Stimulated activated CD4-positive, alpha-beta T cell treated with anti-CD3 and anti-CD28 coated beads, Interleukin-2, amount 100 ng/mL, for 24 hours (primary cell): ENCODE results near the gene AKT2.
"Not testable (repeated sequence)": the region's sequence is repeated elsewhere in the genome, so short reads cannot be mapped to it uniquely, and the experiment has no call there.

Experiments used
- DNase-seq, 2 donors: peaks; one replicate each; pipeline ENCODE4 v3.0.0-alpha.2; 2020

Gene AKT2

DNA sequence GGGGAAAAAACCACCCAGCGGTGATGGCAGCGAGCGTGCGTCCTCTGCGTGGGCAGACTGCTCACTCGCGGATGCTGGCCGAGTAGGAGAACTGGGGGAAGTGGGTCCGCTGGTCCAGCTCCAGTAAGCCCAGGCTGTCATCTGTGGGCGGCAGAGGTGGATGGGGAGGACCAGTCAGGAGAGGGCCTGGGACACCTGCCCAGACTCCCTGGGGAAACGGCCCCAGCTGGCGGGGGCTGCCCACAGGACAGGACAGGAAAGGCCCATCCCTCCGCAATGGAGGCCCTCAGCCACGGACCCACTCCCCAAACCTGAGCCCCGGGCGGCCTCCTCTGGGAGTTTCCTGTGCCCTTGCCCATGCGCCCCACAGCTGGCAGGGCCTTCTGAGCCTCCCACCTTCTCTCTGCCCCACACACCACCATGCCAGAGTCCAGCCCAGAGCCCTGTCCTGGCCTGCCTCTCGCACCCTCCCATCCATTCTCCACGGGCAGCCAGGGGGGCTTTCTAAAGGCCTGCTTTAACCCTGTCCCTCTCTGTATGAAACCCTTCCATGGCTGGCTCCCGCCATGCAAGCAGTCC is 51.2 kb downstream of the AKT2 start:
- no peak for DNase-seq

DNA sequence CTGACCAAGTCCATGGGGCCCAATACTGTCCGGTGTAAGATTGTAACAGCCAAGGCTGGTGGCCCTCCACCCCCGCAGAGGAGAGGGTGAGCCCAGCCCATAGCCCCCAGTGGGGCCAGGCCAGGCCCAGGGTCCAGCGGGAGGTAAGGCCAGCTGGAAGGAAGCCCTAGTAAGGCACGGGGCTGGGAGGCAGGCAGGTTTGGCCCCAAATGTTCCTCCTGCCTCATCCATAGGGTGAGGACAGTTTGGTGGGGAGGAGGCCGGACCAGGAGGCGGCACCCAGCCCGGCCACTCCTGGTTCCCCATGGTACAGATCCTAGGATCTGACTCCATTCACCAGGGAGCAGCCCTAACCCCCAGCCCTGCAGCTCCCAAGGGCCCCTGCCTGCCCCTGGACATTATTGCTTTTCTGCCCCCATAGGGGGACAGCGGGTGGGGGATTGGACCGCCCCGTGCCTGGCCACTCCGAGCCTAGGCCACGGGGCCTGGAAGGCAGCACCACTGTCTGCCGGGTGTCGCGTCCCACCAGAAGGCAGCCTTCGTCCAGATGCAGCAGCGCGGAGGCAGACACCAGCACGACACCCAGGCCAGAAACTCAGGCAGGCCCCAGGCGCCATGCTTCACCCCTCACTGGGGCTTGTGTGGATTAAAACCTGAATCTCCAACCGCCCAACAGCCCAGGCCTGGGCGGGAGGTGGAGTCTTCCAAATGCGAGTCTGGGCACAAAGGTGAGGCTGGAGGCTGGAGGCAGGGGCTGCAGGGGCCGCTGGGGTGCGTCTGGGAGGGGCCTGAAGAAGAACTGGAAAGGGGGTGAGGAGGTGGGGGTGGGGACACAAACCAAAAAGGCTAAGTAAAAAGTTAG is 52.0 kb downstream of the AKT2 start:
- no peak for DNase-seq

DNA sequence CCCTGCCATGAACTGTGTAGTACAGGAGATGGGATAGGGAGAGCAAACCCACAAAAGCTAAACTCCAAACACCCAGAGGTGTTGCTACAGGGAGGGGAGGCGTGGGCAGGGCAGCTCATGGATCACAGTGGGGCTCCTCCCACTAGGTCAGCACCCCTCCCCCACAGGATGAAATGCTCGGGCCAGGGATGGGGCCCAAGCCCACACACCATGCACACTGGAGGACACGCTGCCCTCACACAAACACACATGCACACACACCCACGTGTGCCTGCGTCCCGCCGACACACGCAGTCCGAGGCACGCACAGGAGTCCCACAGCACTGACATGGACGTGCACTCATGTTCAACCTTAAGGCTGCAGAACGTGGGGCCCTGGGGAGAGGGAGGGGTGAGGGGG is 52.7 kb downstream of the AKT2 start:
- DNase-seq = no peak

DNA sequence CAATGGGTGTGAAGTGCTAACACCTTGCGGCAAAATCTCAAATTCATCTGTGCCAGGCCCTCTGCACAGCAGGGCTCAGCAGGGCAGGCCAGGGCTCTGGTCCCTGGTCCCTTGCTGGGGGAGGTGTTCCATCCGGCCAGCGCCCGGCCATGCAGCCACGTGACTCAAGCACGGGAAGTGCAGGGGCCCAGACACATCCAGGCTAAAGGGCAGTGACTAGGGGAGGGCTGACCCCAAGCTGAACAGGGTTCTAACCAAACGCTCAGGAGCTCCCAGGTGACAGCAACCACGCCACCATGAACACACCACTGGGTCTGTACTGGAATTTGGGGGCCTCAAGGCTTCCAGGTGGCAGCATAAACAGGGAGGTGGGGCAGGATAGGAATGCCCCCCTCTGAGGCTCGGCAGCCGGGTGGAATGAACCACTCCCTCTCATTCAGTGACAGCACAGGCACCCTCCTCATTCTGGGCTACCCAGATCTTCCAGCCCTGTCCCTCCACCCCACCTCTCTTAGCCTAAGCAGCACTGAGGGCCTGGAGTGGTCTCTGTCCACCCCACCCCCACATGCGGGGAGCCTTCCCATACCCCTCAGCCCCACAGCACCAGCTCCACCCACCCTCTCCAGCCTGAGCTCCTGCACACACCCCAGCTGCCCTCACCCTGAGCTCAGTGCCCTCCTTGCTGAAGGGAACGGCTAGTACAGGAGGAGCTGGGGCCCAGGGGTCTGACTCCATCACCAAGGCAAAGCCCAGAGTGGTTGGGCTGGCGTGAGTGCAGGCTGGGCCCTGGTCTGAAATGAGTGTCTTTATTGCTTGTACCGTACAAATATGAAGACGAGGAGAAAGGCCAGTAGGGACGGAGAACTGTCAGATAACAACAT is 53.4 kb downstream of the AKT2 start:
- DNase-seq = no peak

DNA sequence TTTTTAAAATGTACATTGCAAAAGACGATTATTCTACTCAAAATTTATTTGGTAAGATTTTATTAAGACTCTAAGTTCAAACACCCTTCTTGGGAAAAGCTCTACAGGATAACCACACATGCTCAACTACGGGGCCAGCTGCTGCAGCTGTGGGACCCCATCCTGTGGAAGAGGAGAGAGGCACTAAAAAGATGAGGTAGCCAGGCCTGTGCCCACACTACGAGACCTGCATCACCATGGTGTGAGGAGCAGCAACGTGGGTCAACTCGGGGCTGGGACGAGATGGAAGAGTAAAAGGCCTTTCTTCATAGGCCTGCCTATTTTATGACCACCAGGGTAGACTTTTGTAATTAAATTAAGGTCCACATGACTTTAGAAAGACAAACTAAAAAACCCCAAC is 54.1 kb downstream of the AKT2 start:
- no peak for DNase-seq

DNA sequence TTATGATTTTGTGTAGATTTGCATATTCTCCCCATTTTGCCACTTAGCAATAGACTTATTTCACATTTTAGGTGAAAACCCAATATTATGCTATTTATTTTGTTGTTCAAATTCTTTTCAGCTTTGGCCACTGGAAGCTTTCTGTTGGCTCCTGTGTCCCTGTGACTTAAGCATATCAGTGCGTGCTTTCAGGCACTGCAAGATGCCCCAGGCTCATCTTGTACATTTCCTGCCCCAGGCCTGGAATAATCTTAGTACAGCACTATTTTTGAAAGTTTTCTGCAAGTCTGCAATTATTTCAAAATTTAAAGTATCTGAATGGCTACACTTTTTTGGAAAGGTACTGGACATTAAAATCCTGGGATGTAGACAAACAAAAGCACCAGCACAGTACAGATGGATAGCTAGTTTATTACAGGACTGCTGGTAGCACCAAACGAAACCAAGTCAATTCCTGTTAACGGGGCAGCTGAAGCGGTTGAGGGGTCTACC is 55.2 kb downstream of the AKT2 start:
- DNase-seq = no peak

DNA sequence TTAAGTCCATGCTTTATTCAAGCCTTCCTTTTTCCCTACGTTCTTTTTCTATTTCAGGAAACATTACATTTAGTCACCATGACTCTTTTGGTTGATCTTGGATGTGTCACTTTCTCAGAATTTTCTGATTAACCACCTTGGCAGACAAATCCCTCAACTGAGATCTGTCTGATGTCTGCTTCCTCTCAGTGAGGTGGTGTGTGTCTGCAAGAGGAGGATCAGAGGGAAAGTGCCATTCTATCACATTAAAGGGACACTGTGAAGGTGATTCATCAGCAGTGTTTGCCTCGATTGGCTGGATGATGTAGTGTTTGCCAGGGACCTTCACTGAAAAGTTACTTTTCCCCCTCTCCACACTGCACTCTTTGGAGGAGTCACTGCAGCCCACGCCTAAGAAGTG is 55.7 kb downstream of the AKT2 start:
- DNase-seq = no peak

DNA sequence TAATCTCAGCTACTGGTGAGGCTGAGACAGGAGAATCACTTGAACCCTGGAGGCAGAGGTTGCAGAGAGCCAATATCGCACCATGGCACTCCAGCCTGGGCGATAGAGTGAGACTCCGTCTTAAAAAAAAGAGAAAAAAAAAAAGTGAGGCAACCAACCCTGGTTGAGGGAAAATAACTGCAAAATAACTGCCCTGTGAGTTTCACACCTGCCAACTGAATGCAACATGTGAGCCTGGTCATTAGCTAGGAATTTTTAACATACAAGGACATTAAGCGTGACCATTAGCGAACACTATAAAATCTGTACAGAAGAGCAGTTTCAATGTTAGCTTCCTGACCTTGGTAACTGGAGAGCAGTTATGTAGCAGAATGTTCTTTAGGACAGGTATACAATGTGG is 56.3 kb downstream of the AKT2 start:
- DNase-seq = no peak

DNA sequence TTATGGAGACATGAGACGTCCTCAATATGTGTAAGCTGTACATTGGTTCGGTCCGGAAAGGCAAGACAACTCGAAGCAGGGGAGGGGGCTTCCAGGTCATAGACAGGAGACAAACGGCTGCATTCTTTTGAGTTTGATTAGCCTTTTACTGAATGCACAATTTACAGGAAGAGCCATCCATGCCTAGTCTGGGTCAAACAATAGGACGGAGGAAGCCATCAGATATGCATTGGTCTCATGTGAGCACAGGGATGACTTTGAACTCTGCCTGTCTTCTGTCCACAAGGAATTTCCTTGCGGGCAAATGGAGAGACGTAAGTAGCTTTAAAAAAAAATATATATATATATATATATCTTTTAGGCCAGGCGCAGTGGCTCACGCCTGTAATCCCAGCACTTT is 56.8 kb downstream of the AKT2 start:
- DNase-seq = no peak

DNA sequence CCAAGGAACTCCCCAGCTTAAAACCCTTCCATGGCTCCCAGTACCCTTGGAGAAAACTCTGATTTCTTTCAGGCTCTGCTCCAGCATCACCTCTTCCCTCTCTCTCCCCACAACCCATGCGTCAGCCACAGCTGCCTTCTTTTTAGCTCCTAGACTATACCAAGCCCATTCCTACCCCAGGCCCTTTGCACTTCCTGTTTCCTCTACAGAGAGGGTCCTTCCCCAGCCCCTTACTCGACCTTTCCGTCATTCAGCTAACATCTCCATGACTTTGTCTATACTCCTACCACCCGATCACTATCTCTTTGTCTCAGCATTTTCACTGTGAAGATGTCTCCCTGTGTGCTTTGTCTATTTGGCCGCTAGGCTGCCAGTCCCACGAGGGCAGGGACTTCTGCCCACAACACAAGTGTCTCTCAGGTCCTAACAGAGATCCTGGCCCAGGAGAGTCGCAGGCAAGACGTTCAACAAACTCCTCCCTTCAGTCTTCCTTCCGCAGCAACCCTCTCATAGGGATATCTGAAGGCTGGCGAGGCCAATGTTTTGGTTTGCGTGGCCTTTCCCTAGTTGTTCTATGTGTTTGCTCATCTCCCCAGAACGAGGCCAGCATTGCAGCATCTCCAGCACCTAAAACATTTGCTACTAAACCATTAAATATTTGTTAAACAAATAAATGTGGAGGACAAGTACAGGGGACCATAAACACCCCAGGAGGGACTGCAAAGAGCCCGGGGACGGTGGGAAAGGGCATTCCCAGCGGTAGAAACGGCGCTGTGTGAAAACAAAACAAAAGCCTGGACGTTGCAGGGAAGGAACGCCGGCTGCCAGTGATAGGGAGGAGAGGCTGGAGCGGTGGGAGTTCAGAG is 59.5 kb downstream of the AKT2 start:
- DNase-seq = no peak

DNA sequence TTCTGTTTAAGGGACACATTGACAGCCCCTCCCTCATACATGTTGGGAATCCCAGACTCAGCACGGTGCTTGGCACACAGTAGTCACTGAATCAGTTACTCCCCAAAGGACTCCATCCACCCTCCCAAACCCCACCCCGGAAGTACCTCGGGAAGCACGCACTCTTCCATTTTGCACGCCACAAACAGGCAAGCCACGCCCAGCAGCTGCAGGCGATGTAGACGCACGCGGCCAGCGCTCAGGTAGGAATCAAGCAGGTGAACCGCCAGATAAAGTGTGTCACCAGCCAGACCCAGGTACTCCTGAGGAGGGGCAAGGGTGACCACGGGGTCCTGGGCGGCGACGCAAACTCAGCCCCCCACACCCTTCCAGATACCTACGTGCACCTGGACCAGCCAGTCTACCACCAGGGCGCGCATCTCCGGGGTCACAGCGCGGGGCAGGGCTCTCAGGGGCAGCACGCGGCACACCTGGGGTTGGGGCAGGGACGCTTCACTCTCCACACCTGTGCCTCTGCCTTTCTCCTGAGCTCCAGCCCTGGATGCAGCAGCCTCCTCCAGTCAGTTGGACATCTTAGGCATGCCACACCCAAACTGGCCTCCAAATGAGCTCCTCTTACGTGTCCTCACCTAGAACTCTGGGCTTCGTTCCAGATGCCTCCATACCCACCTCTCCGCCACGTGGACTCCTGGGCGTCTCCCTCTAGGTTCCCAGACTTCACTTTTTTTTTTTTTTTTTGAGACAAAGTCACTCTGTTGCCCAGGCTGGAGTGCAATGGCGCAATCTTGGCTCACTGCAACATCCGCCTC is 60.6 kb downstream of the AKT2 start:
- no peak for DNase-seq

DNA sequence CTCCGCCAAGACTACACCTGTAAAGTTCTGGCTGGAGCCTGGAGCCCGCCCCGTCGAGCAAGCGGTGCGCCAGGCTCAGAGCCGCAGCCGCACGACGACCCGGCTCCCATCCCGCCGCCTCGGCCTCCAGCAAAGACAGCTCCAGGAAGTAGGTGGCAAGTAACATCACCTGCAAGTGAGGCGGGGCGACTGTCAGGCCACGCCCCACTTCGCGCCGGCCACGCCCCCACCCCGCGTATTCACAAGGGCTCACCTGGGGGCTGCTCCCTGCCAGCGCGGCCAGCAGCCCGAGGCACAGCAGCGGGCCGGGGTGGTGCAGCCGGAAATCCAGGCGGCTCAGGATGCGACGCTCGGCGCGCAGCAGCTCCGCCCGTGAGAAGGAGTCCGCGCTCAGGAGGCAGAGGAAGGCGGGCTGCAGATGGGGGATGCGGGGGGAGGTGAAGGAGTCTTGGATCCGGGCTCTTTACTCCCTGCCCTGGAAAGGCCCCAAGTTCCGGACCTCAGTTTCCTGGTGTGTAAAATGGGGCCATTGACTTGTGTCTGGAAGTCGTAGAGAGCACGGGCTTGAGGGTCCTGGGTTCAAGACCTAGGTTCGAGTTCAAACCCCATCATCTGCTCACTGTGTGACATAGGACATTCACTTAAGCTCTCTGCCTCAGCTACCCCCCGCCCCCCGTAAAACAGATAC is 61.9 kb downstream of the AKT2 start:
- DNase-seq = peak in 1 of 2 donors; percentile 39

DNA sequence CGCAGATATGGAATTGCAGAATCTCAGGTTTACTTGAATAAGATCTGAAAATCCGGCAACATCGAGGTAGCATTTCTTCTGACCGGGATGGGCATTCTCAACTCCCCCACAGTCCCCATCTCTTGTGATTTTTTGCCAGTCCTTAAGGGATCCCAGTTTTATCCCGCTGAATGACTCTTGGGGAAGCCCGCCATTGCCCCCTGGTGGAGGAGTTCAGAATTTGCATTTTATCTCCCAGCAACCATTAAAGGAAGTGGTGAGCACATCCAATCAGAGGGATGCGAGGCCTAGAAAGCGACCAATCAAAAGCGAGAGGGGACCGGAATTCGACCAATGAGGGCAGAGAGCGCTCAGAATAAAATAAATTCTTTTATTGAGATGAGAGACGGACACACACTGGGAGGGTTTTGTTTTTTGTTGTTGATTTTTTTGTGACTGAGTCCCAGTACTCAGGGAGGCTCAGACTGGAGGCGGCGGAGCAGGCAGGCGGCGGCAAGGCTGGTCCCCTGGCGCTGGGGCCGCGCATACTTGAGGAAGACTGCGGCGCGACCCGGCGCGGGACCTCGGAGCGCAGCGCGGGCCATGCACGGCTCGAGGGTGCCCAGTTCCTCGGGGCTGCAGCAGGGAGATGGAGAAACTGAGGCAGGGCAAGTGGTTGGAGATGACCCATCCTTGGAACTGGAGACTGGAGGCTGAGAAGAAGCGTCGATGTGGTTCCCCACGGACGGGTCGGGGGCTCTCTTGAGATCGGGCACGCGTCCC is 63.1 kb downstream of the AKT2 start:
- peak; percentile 72 to 80 for DNase-seq

DNA sequence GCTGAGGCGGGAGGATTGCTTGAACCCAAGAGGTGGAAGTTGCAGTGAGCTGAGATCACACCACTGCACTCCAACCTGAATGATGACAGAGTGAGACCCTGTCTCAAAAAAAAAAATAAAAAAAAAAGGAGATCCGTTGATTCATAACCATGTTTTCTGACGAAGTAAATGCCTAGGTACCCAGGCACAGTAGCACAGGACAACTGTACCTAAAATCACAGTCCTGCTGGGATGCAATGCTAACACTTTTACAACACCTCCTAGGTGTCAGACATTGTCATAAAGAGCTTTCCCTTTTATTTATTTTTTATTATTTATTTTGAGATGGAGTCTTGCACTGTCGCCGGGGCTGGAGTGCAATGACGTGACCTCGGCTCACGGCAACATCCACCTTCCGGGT is 64.5 kb downstream of the AKT2 start:
- no peak for DNase-seq

DNA sequence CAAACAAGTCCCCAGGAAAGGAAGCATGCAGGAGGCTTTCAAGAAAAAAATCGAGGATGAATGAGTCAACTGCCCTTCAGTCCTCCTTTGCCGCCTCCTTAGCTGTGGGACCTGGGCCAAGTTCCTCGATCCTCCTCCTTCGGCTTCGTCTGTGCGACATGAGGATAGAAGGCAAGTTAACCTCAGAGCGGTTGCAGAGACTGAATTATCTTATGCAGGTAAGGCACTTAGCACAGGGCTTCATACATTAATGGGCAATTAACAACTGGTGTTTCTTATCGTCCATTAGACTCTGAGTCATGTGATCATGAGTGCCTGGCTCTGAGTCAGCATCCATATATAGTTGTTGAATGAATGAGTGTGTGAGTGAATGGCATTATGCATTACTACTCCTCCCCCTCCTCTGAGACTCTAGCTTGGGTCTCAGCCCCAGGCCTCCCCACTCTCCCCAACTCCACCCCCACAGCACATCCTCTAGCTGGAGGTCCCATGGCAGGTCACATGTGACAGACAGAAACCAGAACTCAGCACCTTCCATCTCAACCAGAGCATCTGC is 65.3 kb downstream of the AKT2 start:
- DNase-seq = no peak

DNA sequence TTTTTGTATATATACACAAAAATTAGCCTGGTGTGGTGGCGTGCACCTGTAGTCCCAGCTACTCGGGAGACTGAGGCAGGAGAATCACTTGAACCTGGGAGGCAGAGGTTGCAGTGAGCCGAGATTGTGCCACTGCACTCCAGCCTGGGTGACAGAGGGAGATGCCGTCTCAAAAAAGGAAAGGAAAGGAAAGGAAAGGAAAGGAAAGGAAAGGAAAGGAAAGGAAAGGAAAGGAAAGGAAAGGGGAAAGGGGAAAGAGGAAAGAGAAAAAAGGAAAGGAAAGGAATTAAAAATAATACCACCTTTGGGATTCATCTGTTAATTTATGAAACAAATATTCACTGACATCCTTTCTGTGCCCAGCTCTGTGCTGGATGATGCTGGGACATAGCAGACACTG is 66.1 kb downstream of the AKT2 start:
- DNase-seq = not testable (repeated sequence)

DNA sequence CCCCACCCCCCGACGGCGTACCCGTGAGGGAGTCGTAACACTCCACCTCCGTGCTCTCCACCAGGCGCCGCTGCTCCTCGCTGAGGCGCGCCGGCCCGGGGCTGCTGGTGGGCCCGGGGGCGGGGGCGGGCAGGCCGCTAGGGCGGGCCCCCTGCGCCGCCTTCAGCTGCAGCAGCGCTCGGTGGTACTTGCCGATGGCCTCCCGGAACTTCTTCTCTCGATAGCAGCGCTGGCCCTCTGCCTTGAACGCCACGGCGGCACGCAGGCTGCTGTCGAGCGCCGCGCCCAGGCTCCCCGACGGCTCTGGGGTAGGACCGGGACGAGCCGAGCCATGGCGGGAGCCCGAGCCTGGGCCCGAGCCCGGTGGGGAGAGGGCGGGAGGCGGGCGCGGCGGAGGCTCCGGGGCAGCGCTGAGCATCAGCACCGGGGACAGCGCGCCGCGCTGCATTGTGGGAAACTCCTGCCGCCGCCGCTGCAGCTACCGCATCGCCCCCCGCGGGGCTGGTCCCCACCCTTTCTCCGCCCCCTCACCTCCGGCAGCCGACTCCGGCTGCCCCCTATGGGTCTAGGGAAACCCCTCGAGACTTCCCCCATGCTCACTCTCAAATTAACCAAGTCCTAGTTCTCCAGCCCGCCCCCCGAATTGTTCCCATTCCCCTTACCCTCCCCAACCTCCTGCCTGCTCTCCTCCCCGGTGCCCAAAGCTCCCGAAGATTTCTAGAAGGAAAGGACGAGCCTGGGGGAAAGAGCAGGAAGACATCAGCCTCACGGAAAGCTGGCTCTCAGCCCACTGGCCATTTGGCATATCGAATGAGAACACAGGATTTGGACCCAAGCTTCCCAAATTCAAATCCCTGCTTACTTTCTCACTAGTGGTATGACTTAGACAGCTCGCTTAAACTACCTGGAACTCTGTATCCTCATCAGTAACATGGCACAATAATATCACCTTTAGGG is 66.9 kb downstream of the AKT2 start, which contains the start of gene TTC9B:
TTC9B (minus strand) TSS at position 451 of the 957 bp plus-strand sequence; CDS start at position 448, 3 bp downstream.
- DNase-seq = peak; percentile 38 to 59

DNA sequence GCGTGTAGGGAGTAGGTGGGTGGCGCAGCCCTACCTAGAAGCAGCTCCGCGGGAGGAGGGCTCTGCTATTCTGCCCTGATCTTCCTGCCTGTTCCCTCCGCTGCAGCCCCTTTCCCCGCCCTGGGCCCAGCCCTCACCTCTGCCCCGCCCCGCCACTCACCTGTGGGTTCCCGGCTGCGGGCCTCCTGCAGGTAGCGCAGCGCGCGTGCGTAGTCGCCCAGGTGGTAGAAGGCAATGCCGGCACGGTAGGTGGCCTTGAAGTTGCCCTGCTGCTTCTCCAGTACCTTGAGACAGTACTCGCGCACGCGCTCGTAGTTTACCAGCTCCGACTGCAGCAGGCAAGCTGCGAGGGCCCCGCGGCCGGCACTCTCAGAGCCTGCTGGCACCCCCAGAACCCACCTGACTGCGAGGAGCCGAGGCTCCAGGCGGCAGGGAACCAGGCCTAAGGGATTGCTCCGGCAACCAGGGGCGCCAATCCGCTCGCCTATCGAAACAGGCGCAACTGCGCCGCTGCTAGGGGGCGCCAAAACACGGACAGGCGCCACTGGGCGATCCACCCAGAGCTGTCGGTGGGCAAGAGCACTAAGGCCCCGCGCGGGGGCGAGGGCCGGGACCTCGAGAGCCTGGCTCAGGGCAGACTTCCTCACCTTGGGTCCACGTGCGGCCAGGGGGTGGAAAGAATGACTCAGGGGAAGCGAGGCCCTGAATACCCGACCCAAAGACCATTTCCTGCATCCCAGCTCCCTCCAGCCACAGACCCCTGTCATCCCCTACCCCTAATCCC is 67.9 kb downstream of the AKT2 start:
- DNase-seq = peak in 1 of 2 donors; percentile 33
